CD4-positive, alpha-beta T cell (primary cell): ENCODE measurements around the gene NTRK2. TPM values are rescaled to one million over a fixed set of nuclear protein-coding genes. Genes with fewer than 3 reads are reported as not detected.

Experiments
- ATAC-seq: fragments of 200-7000 bp; cut with Tn5 transposase; one replicate; pipeline ENCODE4 v1.10.0; 2022; ENCODE audit warnings: mild to moderate bottlenecking; ENCODE audit not compliant: poor library complexity
- CTCF ChIA-PET: fragments of 350-600 bp; sonication (Branson Sonifier 250); formaldehyde crosslinking; loops from one replicate; lab custom pipeline; 2021; ENCODE audit warnings: antibody characterized with exemption, inconsistent platforms; lab: Charles Lee
- POLR2A ChIA-PET: fragments of 350-600 bp; sonication (Branson Sonifier 250); formaldehyde crosslinking; loops from one replicate; lab custom pipeline; 2021; ENCODE audit warnings: antibody characterized with exemption, inconsistent platforms; lab: Charles Lee
- DNase-seq, 14 experiments: peaks; one replicate each; pipeline ENCODE4 v3.0.0-alpha.2; 2013 to 2020; ENCODE audit warnings: mixed read lengths in 2 of 14
- H3K27ac ChIP-seq, 2 donors: one replicate each; pipeline versions ENCODE4 v1.5.1 to v1.7.0; 2013; ENCODE audit warnings: low read length in 2 of 2, low read depth in 1 of 2, mild to moderate bottlenecking in 1 of 2
- H3K27me3 ChIP-seq, 2 experiments: 1 replicate in 1 of 2; 2 replicates in 1 of 2; pipeline versions ENCODE4 v1.6.1 to v1.7.0; 2013; ENCODE audit warnings: low read length in 2 of 2, control low read depth in 1 of 2, mild to moderate bottlenecking in 1 of 2, moderate library complexity in 1 of 2; ENCODE audit not compliant: insufficient read depth in 2 of 2, control insufficient read depth in 1 of 2
- H3K36me3 ChIP-seq: one replicate; pipeline ENCODE4 v1.6.1; 2013; ENCODE audit warnings: low read length, control low read depth; ENCODE audit not compliant: insufficient read depth
- H3K4me1 ChIP-seq: one replicate; pipeline ENCODE4 v1.6.1; 2013; ENCODE audit warnings: low read length, control low read depth; ENCODE audit not compliant: insufficient read depth
- H3K4me3 ChIP-seq: one replicate; pipeline ENCODE4 v1.5.1; 2013; ENCODE audit warnings: mild to moderate bottlenecking, low read length, moderate library complexity
- H3K9me3 ChIP-seq, 2 experiments: 1 replicate in 1 of 2; 2 replicates in 1 of 2; pipeline versions ENCODE4 v1.6.1 to v1.7.0; 2013; ENCODE audit warnings: low read length in 2 of 2, mild to moderate bottlenecking in 2 of 2, control low read depth in 1 of 2, moderate library complexity in 1 of 2; ENCODE audit not compliant: control insufficient read depth in 1 of 2, insufficient read depth in 1 of 2
- H3K27ac Mint-ChIP-seq: one replicate; pipeline ENCODE4 v1.8.0; 2020; ENCODE audit warnings: mixed read lengths
- H3K27me3 Mint-ChIP-seq: one replicate; pipeline ENCODE4 v1.8.0; 2021; ENCODE audit warnings: mixed read lengths
- H3K36me3 Mint-ChIP-seq: one replicate; pipeline ENCODE4 v1.8.0; 2021; ENCODE audit warnings: low read depth, mixed read lengths
- H3K4me1 Mint-ChIP-seq: one replicate; pipeline ENCODE4 v1.8.0; 2021; ENCODE audit warnings: low read depth, mixed read lengths
- H3K4me3 Mint-ChIP-seq: one replicate; pipeline ENCODE4 v1.8.0; 2020; ENCODE audit warnings: mild to moderate bottlenecking, mixed read lengths
- H3K9me3 Mint-ChIP-seq: one replicate; pipeline ENCODE4 v1.8.0; 2020; ENCODE audit warnings: mixed read lengths
- CTCF ChIP-seq: fragments of 200-600 bp; IDR thresholded peaks from one replicate; pipeline ENCODE4 v1.8.0; 2022; ENCODE audit warnings: antibody characterized with exemption, mild to moderate bottlenecking
- intact Hi-C, 2 experiments: fragments of 100-400 bp; cut with DNase I in 1 of 2; cut with micrococcal nuclease in 1 of 2; formaldehyde crosslinking; loops; one replicate each; pipeline versions ENCODE4 v1.15.1 to v1.9.0; 2023 to 2025; cut with DNase I, micrococcal nuclease
- total RNA-seq, 174 experiments: library from RNA in 2 of 174; stranded (reverse) in 2 of 174; gene quantifications; one replicate each; pipeline ENCODE4 v1.2.3 and lab custom pipeline; 2021 to 2026

Gene NTRK2
- total RNA-seq, 2 experiments from 2014 or later = 0.06 to 0.14 TPM

DNA sequence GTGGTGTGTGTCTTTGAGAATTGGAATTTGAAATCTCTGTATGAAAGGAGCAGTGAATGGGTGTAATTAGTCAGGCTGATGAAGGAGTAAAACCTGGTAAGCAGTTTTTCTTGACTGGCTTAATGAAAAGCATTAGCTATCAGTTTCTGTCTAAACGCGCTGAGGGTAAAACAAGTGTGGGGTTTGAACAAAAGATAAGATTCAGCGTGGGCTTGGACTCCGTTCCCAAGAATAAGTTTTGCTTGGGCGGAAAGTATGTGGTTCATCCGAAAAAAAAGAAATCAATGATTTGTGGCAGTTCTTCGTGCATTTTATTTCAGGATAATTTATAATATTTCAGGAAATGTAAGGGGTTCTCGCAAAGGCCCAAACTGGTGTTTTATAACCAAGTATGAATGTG, 217.3 kb downstream of the NTRK2 start:
- H3K9me3 Mint-ChIP-seq = no peaks in the 10 kb centered on the region
- Histone ChIP-seq H3K36me3 (no peaks in the 10 kb centered on the region), H3K27ac (no peak overlapping the region)

GRCh38 chr9:84891924-84892323, 222.4 kb downstream of the NTRK2 start:
- Mint-ChIP-seq H3K4me1 (no peaks in the 10 kb centered on the region), H3K9me3 (no peaks in the 10 kb centered on the region), H3K36me3 (no peaks in the 10 kb centered on the region), H3K27ac (no peak overlapping the region), H3K4me3 (no peak overlapping the region), H3K27me3 (no peaks in the 10 kb centered on the region)
- ATAC-seq = no peak
- intact Hi-C loops = no loop called here
- Histone ChIP-seq H3K27ac (no peak overlapping the region), H3K4me3 (no peak overlapping the region), H3K36me3 (no peaks in the 10 kb centered on the region), H3K27me3 (no peaks in the 10 kb centered on the region), H3K9me3 (no peaks in the 10 kb centered on the region), H3K4me1 (no peaks in the 10 kb centered on the region)
- DNase-seq = no peak
- ChIA-PET CTCF (no interaction called here), POLR2A (no interaction called here)
- no peak for TF ChIP-seq CTCF

More for the DNA sequence above, 217.3 kb downstream of the NTRK2 start:
- H3K4me3 ChIP-seq = no peak overlapping the region
- no peaks in the 10 kb centered on the region for H3K36me3 Mint-ChIP-seq
- intact Hi-C loops = no loop called here
- no peaks in the 10 kb centered on the region for H3K4me1 ChIP-seq
- no peaks in the 10 kb centered on the region for H3K27me3 Mint-ChIP-seq
- H3K9me3 ChIP-seq = no peaks in the 10 kb centered on the region
- H3K4me3 Mint-ChIP-seq = no peak overlapping the region
- H3K27ac Mint-ChIP-seq = no peak overlapping the region
- DNase-seq (no peak), ATAC-seq (no peak)
- H3K27me3 ChIP-seq = no peaks in the 10 kb centered on the region
- no peaks in the 10 kb centered on the region for H3K4me1 Mint-ChIP-seq
- POLR2A ChIA-PET = no interaction called here
- CTCF ChIA-PET = no interaction called here
- no peak for TF ChIP-seq CTCF

- intact Hi-C loops = no loop called here
- H3K9me3 ChIP-seq = no peaks in the 10 kb centered on the region
- TF ChIP-seq CTCF = no peak
- DNase-seq = no peak
- POLR2A ChIA-PET = interaction anchor here (0.6 kb wide), 1 partner anchor 1363 kb away, joined by 7 read pairs; no protein-coding TSS in a partner anchor
- no peak for ATAC-seq
- H3K4me1 ChIP-seq = no peaks in the 10 kb centered on the region
- no peaks in the 10 kb centered on the region for H3K4me1 Mint-ChIP-seq
- H3K4me3 ChIP-seq = no peak overlapping the region
- no peaks in the 10 kb centered on the region for H3K9me3 Mint-ChIP-seq
- H3K27me3 ChIP-seq = no peaks in the 10 kb centered on the region
- H3K4me3 Mint-ChIP-seq = no peak overlapping the region
- H3K36me3 ChIP-seq = no peaks in the 10 kb centered on the region
- H3K27ac ChIP-seq = no peak overlapping the region
- no peak overlapping the region for H3K27ac Mint-ChIP-seq
- no peaks in the 10 kb centered on the region for H3K27me3 Mint-ChIP-seq
- H3K36me3 Mint-ChIP-seq = no peaks in the 10 kb centered on the region
- CTCF ChIA-PET = no interaction called here
Measured at GRCh38 chr9:84893419-84894128, 224.0 kb downstream of the NTRK2 start.
